Measurements from ENCODE around the gene GINS1. TPM values are rescaled to one million over a fixed set of nuclear protein-coding genes. Genes with fewer than 3 reads are reported as not detected.

Gene GINS1
- total and polyA plus RNA-seq, 3 donors from 2014 or later: 14.2 to 23.7 (median 19.9) TPM

- H3K4me1 ChIP-seq: no peaks in the 10 kb centered on the region
- H3K36me3 ChIP-seq (ENCODE audit: low read depth, missing control alignments): no peaks in the 10 kb centered on the region
- DNase-seq: no peak
- H3K27me3 ChIP-seq: no peaks in the 10 kb centered on the region
- no peak overlapping the region for H3K27ac ChIP-seq
- no peaks in the 10 kb centered on the region for H3K9me3 ChIP-seq
- intact Hi-C loops (cut with DNase I; ENCODE audit: low total_unique reads): no loop called here
- WGBS, 2 donors: 72 to 80% methylated on average over 23 to 48 of the region's 52 CpGs
- no peak overlapping the region for H3K4me3 ChIP-seq
- no peak for TF ChIP-seq CTCF (IDR thresholded peaks at IDR 0.05)
- TF ChIP-seq POLR2A (IDR thresholded peaks at IDR 0.05): no peak
Measured at GRCh38 chr20:25476106-25477013, 68.9 kb downstream of the GINS1 start.

DNA sequence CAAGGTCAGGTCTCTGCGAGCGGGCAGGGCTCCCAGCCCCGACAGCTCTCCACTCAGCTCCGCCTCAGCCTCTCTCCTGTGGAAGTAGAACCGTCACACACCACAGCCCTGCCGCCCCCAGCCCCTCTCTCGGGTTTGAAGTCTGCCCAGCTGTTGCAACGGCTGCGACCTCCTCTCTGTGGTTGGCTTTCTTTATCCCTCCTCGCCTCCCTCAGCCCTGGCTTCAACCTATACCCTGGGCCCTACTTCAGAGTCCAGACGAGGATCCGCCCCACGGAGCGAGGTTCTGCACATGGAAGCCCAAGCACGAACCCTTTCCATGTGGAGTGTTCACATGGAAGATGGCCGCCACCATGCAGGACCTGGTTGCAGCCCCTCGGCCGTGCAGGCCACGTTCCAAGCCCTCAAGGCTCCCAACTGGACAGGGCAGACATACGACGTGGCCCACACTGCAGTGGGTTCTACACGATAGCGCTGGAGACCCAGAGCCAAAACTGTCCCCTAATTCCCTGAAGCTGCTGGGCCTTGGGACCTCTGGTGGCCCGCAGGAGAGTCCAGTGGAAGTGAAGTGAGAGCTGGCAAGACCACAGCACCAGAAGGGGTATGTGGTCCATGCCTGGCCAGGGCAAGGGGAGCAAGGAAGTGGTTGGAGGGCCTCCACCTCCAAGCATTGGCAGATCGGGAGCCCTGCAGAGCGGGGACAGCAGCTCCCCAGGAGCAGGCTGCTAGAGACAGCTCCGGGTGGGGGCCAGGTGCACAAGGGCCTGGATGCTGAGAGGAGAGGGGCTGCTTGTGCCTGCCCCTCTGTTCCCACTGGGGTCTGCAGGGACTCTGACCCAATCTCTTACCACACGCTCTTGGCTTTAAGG is 69.8 kb downstream of the GINS1 start:
- no peak for DNase-seq
- Histone ChIP-seq H3K36me3 (ENCODE audit: low read depth, missing control alignments) (no peaks in the 10 kb centered on the region), H3K9me3 (no peaks in the 10 kb centered on the region), H3K27me3 (no peaks in the 10 kb centered on the region), H3K4me3 (no peak overlapping the region), H3K27ac (no peak overlapping the region), H3K4me1 (no peaks in the 10 kb centered on the region)
- no peak for TF ChIP-seq CTCF (IDR thresholded peaks at IDR 0.05)
- TF ChIP-seq POLR2A (IDR thresholded peaks at IDR 0.05): no peak
- intact Hi-C loops (cut with DNase I; ENCODE audit: low total_unique reads): no loop called here
- WGBS, 2 donors: 79 to 88% methylated on average over 22 to 28 of the region's 28 CpGs

- H3K4me3 ChIP-seq: no peak overlapping the region
- no peaks in the 10 kb centered on the region for H3K36me3 ChIP-seq (ENCODE audit: low read depth, missing control alignments)
- H3K9me3 ChIP-seq: no peaks in the 10 kb centered on the region
- H3K4me1 ChIP-seq: no peaks in the 10 kb centered on the region
- intact Hi-C loops (cut with DNase I; ENCODE audit: low total_unique reads): no loop called here
- no peak overlapping the region for H3K27ac ChIP-seq
- TF ChIP-seq CTCF (IDR thresholded peaks at IDR 0.05) (no peak), POLR2A (IDR thresholded peaks at IDR 0.05) (no peak)
- WGBS, 2 donors: 88 to 91% methylated on average over 24 of the region's 24 CpGs
- no peak for DNase-seq
- H3K27me3 ChIP-seq: no peaks in the 10 kb centered on the region
Measured at GRCh38 chr20:25478889-25479568, 71.6 kb downstream of the GINS1 start.

GRCh38 chr20:25479638-25480037 is 72.2 kb downstream of the GINS1 start:
- no peaks in the 10 kb centered on the region for H3K27me3 ChIP-seq
- no peaks in the 10 kb centered on the region for H3K4me1 ChIP-seq
- DNase-seq: no peak
- 83 to 85% methylated on average over 5 of the region's 5 CpGs for WGBS, 2 donors
- intact Hi-C loops (cut with DNase I; ENCODE audit: low total_unique reads): no loop called here
- TF ChIP-seq POLR2A (IDR thresholded peaks at IDR 0.05): no peak
- no peak for TF ChIP-seq CTCF (IDR thresholded peaks at IDR 0.05)
- H3K4me3 ChIP-seq: no peak overlapping the region
- H3K9me3 ChIP-seq: no peaks in the 10 kb centered on the region
- H3K27ac ChIP-seq: no peak overlapping the region
- no peaks in the 10 kb centered on the region for H3K36me3 ChIP-seq (ENCODE audit: low read depth, missing control alignments)
